ENCODE data around the gene EFR3B. TPM values are rescaled to one million over a fixed set of nuclear protein-coding genes. Genes with fewer than 3 reads are reported as not detected.
A peak's percentile ranks its signal among the peaks of the same experiment; 100 is the strongest.

EFR3B gene
- total and polyA plus RNA-seq, 5 donors from 2014 or later, result 0.05 to 0.15 (median 0.08) TPM; not detected in 1

DNA sequence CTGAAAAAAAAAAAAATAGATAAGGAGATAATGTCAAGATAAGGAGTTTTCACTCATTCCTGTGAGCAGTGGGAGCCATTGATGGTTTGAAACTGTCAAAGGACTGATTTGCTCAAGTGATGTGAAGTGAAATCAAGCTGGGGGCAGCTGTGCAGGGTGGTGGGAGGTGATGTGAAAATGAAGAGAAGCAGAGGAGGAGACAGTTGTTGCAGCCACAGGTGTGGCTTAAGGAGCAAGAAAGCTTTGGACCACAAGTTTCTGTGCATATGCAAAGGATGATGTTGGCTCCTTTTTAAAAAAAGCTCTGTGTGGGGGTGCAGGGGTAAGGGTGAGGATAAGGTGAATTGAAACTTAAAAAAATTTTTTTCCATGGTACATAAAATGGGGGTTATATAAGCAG, 8.3 kb downstream of the EFR3B start:
- no peaks in the 10 kb centered on the region for H3K4me1 ChIP-seq (ENCODE audit: control insufficient read depth, insufficient read depth, low read length, poor library complexity, severe bottlenecking)
- H3K4me3 Mint-ChIP-seq, result no peak overlapping the region
- H3K27ac ChIP-seq (ENCODE audit: insufficient read depth, low read length, poor library complexity, severe bottlenecking), result no peak overlapping the region
- H3K27ac Mint-ChIP-seq, result peak overlapping the region in 2 of 3 donors; percentile 8 to 70
- no peaks in the 10 kb centered on the region for H3K36me3 Mint-ChIP-seq
- H3K27me3 Mint-ChIP-seq, result peaks cover 55% of the 10 kb centered on the region
- DNase-seq, result no peak
- H3K27me3 ChIP-seq (ENCODE audit: control insufficient read depth, insufficient read depth, low read length), result peaks cover 14% of the 10 kb centered on the region
- no peak overlapping the region for H3K4me3 ChIP-seq (ENCODE audit: low read depth, low read length)
- H3K36me3 ChIP-seq (ENCODE audit: control insufficient read depth, insufficient read depth, low read length), result no peaks in the 10 kb centered on the region
- no peak for ATAC-seq (ENCODE audit: low read depth in 2 of 2)
- peaks cover 0 to 4% (median 0%) of the 10 kb centered on the region in 4 donors for H3K4me1 Mint-ChIP-seq
- no peaks in the 10 kb centered on the region for H3K9me3 ChIP-seq (ENCODE audit: control insufficient read depth in 2 of 2, low read length in 2 of 2)
- peaks cover 0 to 3% (median 0%) of the 10 kb centered on the region in 7 donors for H3K9me3 Mint-ChIP-seq

DNA sequence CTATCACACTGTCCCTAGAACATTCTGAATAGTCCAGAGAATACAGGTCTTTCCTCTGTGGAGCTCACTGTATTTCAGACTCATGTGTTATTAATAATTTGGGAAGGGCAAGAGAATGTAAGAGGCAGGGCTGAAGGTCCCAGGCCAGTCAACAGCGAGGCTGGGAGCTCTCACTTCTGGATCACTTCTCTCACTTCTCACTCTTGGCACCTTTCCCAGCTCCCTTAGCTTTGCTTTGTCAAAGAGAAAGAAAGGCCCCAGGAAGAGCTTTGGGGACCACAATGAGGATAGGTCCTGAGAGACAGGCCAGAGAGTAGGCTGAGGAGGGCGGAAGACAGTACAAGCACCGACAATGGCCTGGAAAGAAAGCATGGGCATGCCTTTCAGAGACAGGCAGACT, 11.2 kb downstream of the EFR3B start:
- no peak for DNase-seq
- Histone ChIP-seq H3K9me3 (ENCODE audit: control insufficient read depth in 2 of 2, low read length in 2 of 2) (no peaks in the 10 kb centered on the region), H3K4me1 (ENCODE audit: control insufficient read depth, insufficient read depth, low read length, poor library complexity, severe bottlenecking) (no peaks in the 10 kb centered on the region), H3K4me3 (ENCODE audit: low read depth, low read length) (no peak overlapping the region), H3K27me3 (ENCODE audit: control insufficient read depth, insufficient read depth, low read length) (peaks cover 10% of the 10 kb centered on the region), H3K27ac (ENCODE audit: insufficient read depth, low read length, poor library complexity, severe bottlenecking) (no peak overlapping the region), H3K36me3 (ENCODE audit: control insufficient read depth, insufficient read depth, low read length) (no peaks in the 10 kb centered on the region)
- H3K27me3 Mint-ChIP-seq, result peaks cover 32% of the 10 kb centered on the region
- no peaks in the 10 kb centered on the region for H3K36me3 Mint-ChIP-seq
- peak overlapping the region in 1 of 3 donors; percentile 67 for H3K27ac Mint-ChIP-seq
- H3K4me1 Mint-ChIP-seq, result peaks cover 0 to 4% (median 0%) of the 10 kb centered on the region in 4 donors
- no peaks in the 10 kb centered on the region for H3K9me3 Mint-ChIP-seq
- no peak overlapping the region for H3K4me3 Mint-ChIP-seq
- no peak for ATAC-seq (ENCODE audit: low read depth in 2 of 2)

DNA sequence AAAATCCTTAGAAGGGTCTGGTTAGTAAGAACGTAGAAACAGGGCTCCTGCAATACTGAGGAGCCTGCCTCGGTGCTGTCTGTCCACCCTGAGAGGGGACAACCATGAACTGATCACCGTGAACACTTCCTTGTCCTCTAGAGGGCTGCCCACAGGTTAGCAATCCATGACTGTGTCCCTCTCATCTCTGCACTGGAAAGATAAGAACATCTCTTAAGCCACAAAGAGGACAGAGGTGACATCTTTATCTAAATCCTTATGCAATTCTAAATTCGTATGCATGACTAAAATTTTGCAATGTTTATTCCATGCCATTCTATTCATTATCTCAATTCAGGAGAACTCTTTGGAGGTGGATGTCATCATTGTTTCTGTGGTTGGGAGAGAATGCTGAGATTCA, 12.8 kb downstream of the EFR3B start:
- Mint-ChIP-seq H3K36me3 (no peaks in the 10 kb centered on the region), H3K4me3 (no peak overlapping the region)
- no peak for ATAC-seq (ENCODE audit: low read depth in 2 of 2)

DNA sequence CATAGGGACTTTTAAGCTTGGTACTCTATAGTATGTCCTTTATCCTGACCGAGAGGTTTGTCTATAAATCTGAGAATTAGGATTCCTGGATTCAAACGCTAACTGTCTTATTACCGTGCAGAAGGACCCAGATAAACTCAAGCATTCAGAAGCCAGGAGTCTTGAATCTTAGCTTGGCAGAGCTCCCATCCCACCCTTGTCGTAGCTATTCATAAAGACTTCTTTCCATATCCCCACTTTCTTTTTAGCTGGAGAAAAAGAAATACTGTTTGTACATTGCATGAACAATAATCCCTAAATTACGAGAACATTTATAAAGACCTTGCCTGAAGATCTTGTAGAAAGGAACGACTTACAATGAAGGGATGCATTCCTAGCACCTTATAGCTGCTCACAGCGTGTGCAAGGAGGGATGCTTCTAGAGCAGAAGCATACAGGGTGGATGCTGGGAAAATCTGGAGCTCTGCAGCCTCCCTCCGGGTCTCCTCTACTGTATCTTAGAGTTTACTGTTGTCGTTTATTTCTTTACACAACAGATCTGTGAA, 13.6 kb downstream of the EFR3B start:
- Mint-ChIP-seq H3K4me3 (no peak overlapping the region), H3K36me3 (no peaks in the 10 kb centered on the region), H3K27me3 (peaks cover 18% of the 10 kb centered on the region), H3K9me3 (no peaks in the 10 kb centered on the region), H3K4me1 (no peaks in the 10 kb centered on the region), H3K27ac (no peak overlapping the region)
- DNase-seq (no peak), ATAC-seq (ENCODE audit: low read depth in 2 of 2) (no peak)
- Histone ChIP-seq H3K36me3 (ENCODE audit: control insufficient read depth, insufficient read depth, low read length) (no peaks in the 10 kb centered on the region), H3K27ac (ENCODE audit: insufficient read depth, low read length, poor library complexity, severe bottlenecking) (no peak overlapping the region), H3K9me3 (ENCODE audit: control insufficient read depth in 2 of 2, low read length in 2 of 2) (no peaks in the 10 kb centered on the region), H3K4me3 (ENCODE audit: low read depth, low read length) (no peak overlapping the region), H3K27me3 (ENCODE audit: control insufficient read depth, insufficient read depth, low read length) (peaks cover 2% of the 10 kb centered on the region), H3K4me1 (ENCODE audit: control insufficient read depth, insufficient read depth, low read length, poor library complexity, severe bottlenecking) (no peaks in the 10 kb centered on the region)

More for the DNA sequence above, 12.8 kb downstream of the EFR3B start:
- Mint-ChIP-seq H3K9me3 (no peaks in the 10 kb centered on the region), H3K27ac (no peak overlapping the region), H3K4me1 (no peaks in the 10 kb centered on the region), H3K27me3 (peaks cover 17% of the 10 kb centered on the region)
- H3K9me3 ChIP-seq (ENCODE audit: control insufficient read depth in 2 of 2, low read length in 2 of 2), result no peaks in the 10 kb centered on the region
- H3K4me3 ChIP-seq (ENCODE audit: low read depth, low read length), result no peak overlapping the region
- H3K27ac ChIP-seq (ENCODE audit: insufficient read depth, low read length, poor library complexity, severe bottlenecking), result no peak overlapping the region
- no peaks in the 10 kb centered on the region for H3K36me3 ChIP-seq (ENCODE audit: control insufficient read depth, insufficient read depth, low read length)
- no peaks in the 10 kb centered on the region for H3K4me1 ChIP-seq (ENCODE audit: control insufficient read depth, insufficient read depth, low read length, poor library complexity, severe bottlenecking)
- H3K27me3 ChIP-seq (ENCODE audit: control insufficient read depth, insufficient read depth, low read length), result peaks cover 4% of the 10 kb centered on the region
- no peak for DNase-seq

DNA sequence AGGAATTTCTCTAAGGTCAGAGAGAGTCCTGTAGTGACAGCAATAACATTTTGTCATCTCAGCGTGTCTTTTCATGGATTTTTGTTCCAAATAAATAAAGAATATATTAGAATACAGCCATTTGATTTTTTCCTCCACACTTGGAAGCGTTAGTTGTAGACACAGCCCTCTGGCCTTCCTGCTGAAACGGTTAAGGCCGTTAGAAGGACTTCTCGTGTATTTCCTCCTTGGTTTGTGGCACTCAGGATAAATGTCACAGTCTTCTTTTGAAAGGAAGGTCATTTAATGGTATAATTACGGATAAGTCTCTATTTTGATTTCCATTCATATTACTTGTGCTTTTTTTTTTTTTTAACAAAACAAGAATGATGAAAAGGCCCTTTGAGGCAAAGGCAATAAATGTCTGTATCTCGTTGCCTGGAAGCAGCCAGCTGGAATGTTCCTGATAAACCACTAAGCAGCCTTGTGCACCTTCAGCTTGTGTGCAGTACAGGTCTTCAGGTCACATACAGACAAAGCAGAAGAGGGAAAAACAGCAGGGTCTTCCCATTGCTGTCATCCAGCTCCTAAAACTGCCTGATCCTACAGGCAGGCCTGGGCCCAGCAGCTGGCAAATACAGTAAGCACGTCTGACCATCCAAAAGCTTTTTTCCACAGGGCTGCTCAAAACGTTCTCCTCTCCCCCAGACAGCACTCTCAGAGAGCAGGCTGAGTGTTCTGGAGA, 14.4 kb downstream of the EFR3B start:
- Histone ChIP-seq H3K4me1 (ENCODE audit: control insufficient read depth, insufficient read depth, low read length, poor library complexity, severe bottlenecking) (no peaks in the 10 kb centered on the region), H3K9me3 (ENCODE audit: control insufficient read depth in 2 of 2, low read length in 2 of 2) (no peaks in the 10 kb centered on the region), H3K4me3 (ENCODE audit: low read depth, low read length) (no peak overlapping the region), H3K36me3 (ENCODE audit: control insufficient read depth, insufficient read depth, low read length) (no peaks in the 10 kb centered on the region), H3K27me3 (ENCODE audit: control insufficient read depth, insufficient read depth, low read length) (peaks cover 2% of the 10 kb centered on the region), H3K27ac (ENCODE audit: insufficient read depth, low read length, poor library complexity, severe bottlenecking) (no peak overlapping the region)
- Mint-ChIP-seq H3K27me3 (peaks cover 15% of the 10 kb centered on the region), H3K9me3 (no peaks in the 10 kb centered on the region), H3K27ac (no peak overlapping the region), H3K4me3 (no peak overlapping the region), H3K4me1 (no peaks in the 10 kb centered on the region), H3K36me3 (no peaks in the 10 kb centered on the region)
- no peak for DNase-seq
- no peak for ATAC-seq (ENCODE audit: low read depth in 2 of 2)

- no peak overlapping the region for H3K4me3 ChIP-seq (ENCODE audit: low read depth, low read length)
- Mint-ChIP-seq H3K27ac (no peak overlapping the region), H3K36me3 (peaks cover 4% of the 10 kb centered on the region), H3K9me3 (peaks cover 0 to 7% (median 0%) of the 10 kb centered on the region in 7 donors), H3K4me3 (no peak overlapping the region), H3K27me3 (peaks cover 5% of the 10 kb centered on the region), H3K4me1 (no peaks in the 10 kb centered on the region)
- H3K4me1 ChIP-seq (ENCODE audit: control insufficient read depth, insufficient read depth, low read length, poor library complexity, severe bottlenecking), result no peaks in the 10 kb centered on the region
- peaks cover 4 to 6% of the 10 kb centered on the region in 2 experiments for H3K9me3 ChIP-seq (ENCODE audit: control insufficient read depth in 2 of 2, low read length in 2 of 2)
- no peak for ATAC-seq (ENCODE audit: low read depth in 2 of 2)
- H3K27ac ChIP-seq (ENCODE audit: insufficient read depth, low read length, poor library complexity, severe bottlenecking), result no peak overlapping the region
- DNase-seq, result no peak
- H3K27me3 ChIP-seq (ENCODE audit: control insufficient read depth, insufficient read depth, low read length), result no peaks in the 10 kb centered on the region
- H3K36me3 ChIP-seq (ENCODE audit: control insufficient read depth, insufficient read depth, low read length), result no peaks in the 10 kb centered on the region
Observed at GRCh38 chr2:25062511-25062917, 20.6 kb downstream of the EFR3B start.

DNA sequence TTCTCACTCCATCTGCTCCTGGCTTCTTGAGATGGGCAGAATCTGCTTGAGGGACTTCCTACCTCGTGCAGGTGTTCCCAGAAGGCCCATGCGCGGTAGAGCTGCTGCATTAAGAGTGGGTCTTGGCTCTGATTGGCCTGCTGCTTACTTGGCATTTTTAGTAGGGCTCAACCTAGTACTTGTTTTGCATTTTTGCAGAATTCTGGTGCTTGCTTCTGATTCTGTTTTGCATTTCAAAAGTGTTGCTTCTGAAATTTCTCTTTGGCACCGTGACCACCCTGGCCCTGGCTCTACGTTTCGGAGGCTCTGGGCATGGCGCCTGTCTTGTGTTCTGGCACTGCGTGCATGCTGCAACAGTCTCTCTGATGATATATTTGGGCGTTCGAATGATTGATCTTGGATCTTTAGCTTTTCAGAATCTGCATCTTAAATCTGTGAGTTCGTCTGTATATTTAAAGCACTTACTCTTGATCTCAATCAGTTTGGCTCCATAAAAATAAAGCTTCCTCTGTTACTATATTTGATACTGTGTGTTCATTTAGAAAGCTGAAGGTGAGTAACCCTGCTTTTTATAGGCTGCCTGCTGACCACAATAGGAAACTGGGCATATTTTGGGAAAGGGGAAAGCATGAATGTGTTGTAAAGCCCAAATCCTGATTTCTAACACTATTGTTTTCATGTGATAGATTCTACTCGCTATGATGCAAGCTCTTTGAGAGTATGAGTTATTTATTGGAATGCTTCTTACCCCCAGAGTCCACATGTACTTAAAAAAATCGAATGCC, 22.2 kb downstream of the EFR3B start:
- H3K4me3 Mint-ChIP-seq, result no peak overlapping the region
- peaks cover 5% of the 10 kb centered on the region for H3K27me3 Mint-ChIP-seq
- DNase-seq (no peak), ATAC-seq (ENCODE audit: low read depth in 2 of 2) (no peak)
- Histone ChIP-seq H3K9me3 (ENCODE audit: control insufficient read depth in 2 of 2, low read length in 2 of 2) (peaks cover 4 to 6% of the 10 kb centered on the region in 2 experiments), H3K4me3 (ENCODE audit: low read depth, low read length) (no peak overlapping the region), H3K36me3 (ENCODE audit: control insufficient read depth, insufficient read depth, low read length) (no peaks in the 10 kb centered on the region), H3K27ac (ENCODE audit: insufficient read depth, low read length, poor library complexity, severe bottlenecking) (no peak overlapping the region), H3K4me1 (ENCODE audit: control insufficient read depth, insufficient read depth, low read length, poor library complexity, severe bottlenecking) (no peaks in the 10 kb centered on the region), H3K27me3 (ENCODE audit: control insufficient read depth, insufficient read depth, low read length) (no peaks in the 10 kb centered on the region)
- H3K9me3 Mint-ChIP-seq, result peaks cover 0 to 7% (median 0%) of the 10 kb centered on the region in 7 donors
- H3K4me1 Mint-ChIP-seq, result no peaks in the 10 kb centered on the region
- no peak overlapping the region for H3K27ac Mint-ChIP-seq
- H3K36me3 Mint-ChIP-seq, result peaks cover 4% of the 10 kb centered on the region

All from CD4-positive, CD25-positive, alpha-beta regulatory T cell (primary cell).